ENCODE data around the gene INVS.
"Not testable (repeated sequence)": the region's sequence is repeated elsewhere in the genome, so short reads cannot be mapped to it uniquely, and the experiment has no call there.

Gene INVS
- 18.1 to 34.1 reads per million in 2 donors for total RNA-seq

- peak; percentile 95 for DNase-seq
Observed at GRCh38 chr9:100098887-100099721, at the start of gene INVS, which contains the start of gene ERP44. Gene INVS, plus strand, starts transcription at chr9:100099243. Its CDS starts 5,279 bp downstream, at chr9:100104522. Gene ERP44, minus strand, starts transcription at chr9:100099000. Its CDS starts 160 bp downstream, at chr9:100098840.

- DNase-seq: no peak
Observed at GRCh38 chr9:100049551-100049950, 49.5 kb upstream of the INVS start.

- DNase-seq: no peak
Observed at GRCh38 chr9:100052375-100052774, 46.7 kb upstream of the INVS start.

- DNase-seq: no peak
Observed at GRCh38 chr9:100056561-100056960, 42.5 kb upstream of the INVS start.

GRCh38 chr9:100057624-100058023 lies 41.4 kb upstream of the INVS start:
- DNase-seq: no peak

- no peak for DNase-seq
Observed at GRCh38 chr9:100058699-100059579, 40.1 kb upstream of the INVS start.

GRCh38 chr9:100062683-100063082 lies 36.4 kb upstream of the INVS start:
- DNase-seq: not testable (repeated sequence)

GRCh38 chr9:100063185-100063584 lies 35.9 kb upstream of the INVS start:
- DNase-seq: no peak

GRCh38 chr9:100064872-100065581 lies 34.0 kb upstream of the INVS start:
- DNase-seq: no peak

- DNase-seq: no peak
Observed at GRCh38 chr9:100066539-100066938, 32.5 kb upstream of the INVS start.

GRCh38 chr9:100067990-100068389 lies 31.1 kb upstream of the INVS start:
- not testable (repeated sequence) for DNase-seq

GRCh38 chr9:100069068-100069467 lies 30.0 kb upstream of the INVS start:
- not testable (repeated sequence) for DNase-seq

- no peak for DNase-seq
Observed at GRCh38 chr9:100070104-100071041, 28.7 kb upstream of the INVS start.

GRCh38 chr9:100071271-100071670 lies 27.8 kb upstream of the INVS start:
- DNase-seq: no peak

GRCh38 chr9:100072805-100073204 lies 26.2 kb upstream of the INVS start:
- no peak for DNase-seq

- DNase-seq: no peak
Observed at GRCh38 chr9:100074093-100074492, 24.9 kb upstream of the INVS start.

- no peak for DNase-seq
Observed at GRCh38 chr9:100074989-100075388, 24.1 kb upstream of the INVS start.

- not testable (repeated sequence) for DNase-seq
Observed at GRCh38 chr9:100076256-100076655, 22.8 kb upstream of the INVS start.

GRCh38 chr9:100082782-100083181 lies 16.3 kb upstream of the INVS start:
- no peak for DNase-seq

GRCh38 chr9:100083448-100084127 lies 15.5 kb upstream of the INVS start:
- DNase-seq: no peak

GRCh38 chr9:100084128-100084453 lies 15.0 kb upstream of the INVS start:
- DNase-seq: no peak
